Mucosa of stomach (tissue), 1 donor: ENCODE results near the gene NHP2.

ENCODE experiments used
- H3K27me3 ChIP-seq: one replicate; pipeline ENCODE4 v1.7.0; 2013; ENCODE audit warnings: mild to moderate bottlenecking, low read length; ENCODE audit not compliant: control insufficient read depth, insufficient read depth
- H3K36me3 ChIP-seq: one replicate; pipeline ENCODE4 v1.7.0; 2013; ENCODE audit warnings: low read length; ENCODE audit not compliant: control insufficient read depth, insufficient read depth
- H3K4me1 ChIP-seq: one replicate; pipeline ENCODE4 v1.7.0; 2013; ENCODE audit warnings: mild to moderate bottlenecking, low read length; ENCODE audit not compliant: control insufficient read depth, insufficient read depth
- H3K4me3 ChIP-seq: one replicate; pipeline ENCODE4 v1.7.0; 2013; ENCODE audit warnings: low read length
- H3K9ac ChIP-seq: one replicate; pipeline ENCODE4 v1.7.0; 2013; ENCODE audit warnings: mild to moderate bottlenecking, low read length, moderate library complexity
- H3K9me3 ChIP-seq: one replicate; pipeline ENCODE4 v1.7.0; 2013; ENCODE audit warnings: mild to moderate bottlenecking, low read length, moderate library complexity; ENCODE audit not compliant: control insufficient read depth
- donor health status: Pancreatic carcinoma.

The NHP2 gene

GRCh38 chr5:178106556-178107239, 47.0 kb downstream of the NHP2 start:
- no peak overlapping the region for H3K9ac ChIP-seq
- peaks cover 37% of the 10 kb centered on the region for H3K4me1 ChIP-seq
- H3K36me3 ChIP-seq: no peaks in the 10 kb centered on the region
- peaks cover 6% of the 10 kb centered on the region for H3K27me3 ChIP-seq
- no peaks in the 10 kb centered on the region for H3K9me3 ChIP-seq
- no peak overlapping the region for H3K4me3 ChIP-seq

DNA sequence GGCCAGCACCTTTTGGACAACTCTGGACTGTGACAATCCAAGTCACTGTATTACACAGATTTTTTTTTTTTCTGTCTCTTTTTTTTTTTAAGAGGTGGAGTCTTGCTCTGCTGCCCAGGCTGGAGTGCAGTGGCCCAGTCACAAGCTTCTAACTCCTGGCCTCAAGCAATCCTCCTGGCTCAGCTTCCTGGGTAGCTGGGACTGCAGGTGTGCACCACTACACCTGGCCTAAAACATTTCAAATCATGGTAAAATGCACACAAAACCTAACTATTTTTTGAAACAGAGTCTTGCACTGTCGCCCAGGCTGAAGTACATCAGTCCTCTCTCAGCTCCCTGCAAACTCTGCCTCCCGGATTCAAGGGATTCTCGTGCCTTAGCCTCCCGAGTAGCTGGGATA, 47.6 kb downstream of the NHP2 start:
- Histone ChIP-seq H3K27me3 (peaks cover 6% of the 10 kb centered on the region), H3K4me1 (peaks cover 37% of the 10 kb centered on the region), H3K36me3 (no peaks in the 10 kb centered on the region), H3K4me3 (no peak overlapping the region), H3K9me3 (no peaks in the 10 kb centered on the region), H3K9ac (no peak overlapping the region)

GRCh38 chr5:178104492-178104891, 49.2 kb downstream of the NHP2 start:
- no peaks in the 10 kb centered on the region for H3K9me3 ChIP-seq
- no peak overlapping the region for H3K9ac ChIP-seq
- peaks cover 43% of the 10 kb centered on the region for H3K4me1 ChIP-seq
- peaks cover 6% of the 10 kb centered on the region for H3K27me3 ChIP-seq
- no peaks in the 10 kb centered on the region for H3K36me3 ChIP-seq
- no peak overlapping the region for H3K4me3 ChIP-seq

- no peak overlapping the region for H3K9ac ChIP-seq
- H3K4me1 ChIP-seq: peaks cover 34% of the 10 kb centered on the region
- peaks cover 6% of the 10 kb centered on the region for H3K27me3 ChIP-seq
- no peaks in the 10 kb centered on the region for H3K36me3 ChIP-seq
- H3K4me3 ChIP-seq: no peak overlapping the region
- no peaks in the 10 kb centered on the region for H3K9me3 ChIP-seq
Measured at GRCh38 chr5:178103612-178104011, 50.1 kb downstream of the NHP2 start.
